ENCODE measurements around the gene GCFC2. TPM values are rescaled to one million over a fixed set of nuclear protein-coding genes. Genes with fewer than 3 reads are reported as not detected.

Gene GCFC2
- total RNA-seq, 1 donor from 2014 or later: 35.6 TPM

GRCh38 chr2:75666911-75667310 lies 43.8 kb downstream of the GCFC2 start:
- intact Hi-C loops (cut with DNase I): no loop called here
- TF ChIP-seq POLR2A (IDR thresholded peaks at IDR 0.05): no peak
- no peak for TF ChIP-seq CTCF (IDR thresholded peaks at IDR 0.05)
- TF ChIP-seq POLR2AphosphoS5 (IDR thresholded peaks at IDR 0.05; ENCODE audit: insufficient read depth in 1 of 2, low read depth in 1 of 2): no peak
- DNase-seq (ENCODE audit: extremely low spot score in 2 of 2): no peak
- Histone ChIP-seq H3K27ac (no peak overlapping the region), H3K4me3 (no peak overlapping the region), H3K9me3 (no peaks in the 10 kb centered on the region), H3K36me3 (peaks cover 0 to 40% of the 10 kb centered on the region in 2 donors), H3K27me3 (no peaks in the 10 kb centered on the region), H3K4me1 (no peaks in the 10 kb centered on the region)

- no peaks in the 10 kb centered on the region for H3K27me3 ChIP-seq
- TF ChIP-seq POLR2A (IDR thresholded peaks at IDR 0.05) (no peak), POLR2AphosphoS5 (IDR thresholded peaks at IDR 0.05; ENCODE audit: insufficient read depth in 1 of 2, low read depth in 1 of 2) (no peak), CTCF (IDR thresholded peaks at IDR 0.05) (no peak)
- H3K27ac ChIP-seq: no peak overlapping the region
- no peak for DNase-seq (ENCODE audit: extremely low spot score in 2 of 2)
- H3K4me3 ChIP-seq: no peak overlapping the region
- no peaks in the 10 kb centered on the region for H3K9me3 ChIP-seq
- intact Hi-C loops (cut with DNase I): no loop called here
- H3K36me3 ChIP-seq: peaks cover 0 to 67% of the 10 kb centered on the region in 2 donors
- H3K4me1 ChIP-seq: no peaks in the 10 kb centered on the region
Measured at GRCh38 chr2:75657798-75658197, 52.9 kb downstream of the GCFC2 start.

- H3K36me3 ChIP-seq: peaks cover 0 to 64% of the 10 kb centered on the region in 2 donors
- intact Hi-C loops (cut with DNase I): no loop called here
- TF ChIP-seq POLR2A (IDR thresholded peaks at IDR 0.05) (no peak), CTCF (IDR thresholded peaks at IDR 0.05) (no peak), POLR2AphosphoS5 (IDR thresholded peaks at IDR 0.05; ENCODE audit: insufficient read depth in 1 of 2, low read depth in 1 of 2) (no peak)
Measured at GRCh38 chr2:75656563-75656962, 54.2 kb downstream of the GCFC2 start.

GRCh38 chr2:75655861-75656260 lies 54.9 kb downstream of the GCFC2 start:
- intact Hi-C loops (cut with DNase I): no loop called here
- H3K4me1 ChIP-seq: no peaks in the 10 kb centered on the region
- TF ChIP-seq POLR2A (IDR thresholded peaks at IDR 0.05) (no peak), POLR2AphosphoS5 (IDR thresholded peaks at IDR 0.05; ENCODE audit: insufficient read depth in 1 of 2, low read depth in 1 of 2) (no peak), CTCF (IDR thresholded peaks at IDR 0.05) (no peak)
- H3K4me3 ChIP-seq: no peak overlapping the region
- no peaks in the 10 kb centered on the region for H3K27me3 ChIP-seq
- no peak overlapping the region for H3K27ac ChIP-seq
- peaks cover 0 to 62% of the 10 kb centered on the region in 2 donors for H3K36me3 ChIP-seq
- no peak for DNase-seq (ENCODE audit: extremely low spot score in 2 of 2)
- H3K9me3 ChIP-seq: no peaks in the 10 kb centered on the region

More at GRCh38 chr2:75656563-75656962, 54.2 kb downstream of the GCFC2 start:
- Histone ChIP-seq H3K9me3 (no peaks in the 10 kb centered on the region), H3K4me3 (no peak overlapping the region), H3K27me3 (no peaks in the 10 kb centered on the region), H3K4me1 (no peaks in the 10 kb centered on the region), H3K27ac (no peak overlapping the region)
- DNase-seq (ENCODE audit: extremely low spot score in 2 of 2): no peak

GRCh38 chr2:75654012-75654411 lies 56.7 kb downstream of the GCFC2 start:
- peaks cover 3% of the 10 kb centered on the region for H3K4me1 ChIP-seq
- intact Hi-C loops (cut with DNase I): no loop called here
- DNase-seq (ENCODE audit: extremely low spot score in 2 of 2): no peak
- no peak overlapping the region for H3K27ac ChIP-seq
- TF ChIP-seq CTCF (IDR thresholded peaks at IDR 0.05) (no peak), POLR2A (IDR thresholded peaks at IDR 0.05) (no peak), POLR2AphosphoS5 (IDR thresholded peaks at IDR 0.05; ENCODE audit: insufficient read depth in 1 of 2, low read depth in 1 of 2) (no peak)
- peaks cover 0 to 60% of the 10 kb centered on the region in 2 donors for H3K36me3 ChIP-seq
- no peaks in the 10 kb centered on the region for H3K9me3 ChIP-seq
- no peak overlapping the region for H3K4me3 ChIP-seq
- H3K27me3 ChIP-seq: no peaks in the 10 kb centered on the region

Measured in vagina (tissue), 2 donors.